GM21367 (cell line): ENCODE results near the gene TRPM2.

ENCODE experiments used
- ATAC-seq: cut with Tn5 transposase; IDR thresholded peaks from one replicate; pipeline ENCODE4 v1.9.1; 2021; ENCODE audit not compliant: unreplicated experiment

The TRPM2 gene

GRCh38 chr21:44456214-44456914 is 102.9 kb downstream of the TRPM2 start:
- no peak for ATAC-seq

DNA sequence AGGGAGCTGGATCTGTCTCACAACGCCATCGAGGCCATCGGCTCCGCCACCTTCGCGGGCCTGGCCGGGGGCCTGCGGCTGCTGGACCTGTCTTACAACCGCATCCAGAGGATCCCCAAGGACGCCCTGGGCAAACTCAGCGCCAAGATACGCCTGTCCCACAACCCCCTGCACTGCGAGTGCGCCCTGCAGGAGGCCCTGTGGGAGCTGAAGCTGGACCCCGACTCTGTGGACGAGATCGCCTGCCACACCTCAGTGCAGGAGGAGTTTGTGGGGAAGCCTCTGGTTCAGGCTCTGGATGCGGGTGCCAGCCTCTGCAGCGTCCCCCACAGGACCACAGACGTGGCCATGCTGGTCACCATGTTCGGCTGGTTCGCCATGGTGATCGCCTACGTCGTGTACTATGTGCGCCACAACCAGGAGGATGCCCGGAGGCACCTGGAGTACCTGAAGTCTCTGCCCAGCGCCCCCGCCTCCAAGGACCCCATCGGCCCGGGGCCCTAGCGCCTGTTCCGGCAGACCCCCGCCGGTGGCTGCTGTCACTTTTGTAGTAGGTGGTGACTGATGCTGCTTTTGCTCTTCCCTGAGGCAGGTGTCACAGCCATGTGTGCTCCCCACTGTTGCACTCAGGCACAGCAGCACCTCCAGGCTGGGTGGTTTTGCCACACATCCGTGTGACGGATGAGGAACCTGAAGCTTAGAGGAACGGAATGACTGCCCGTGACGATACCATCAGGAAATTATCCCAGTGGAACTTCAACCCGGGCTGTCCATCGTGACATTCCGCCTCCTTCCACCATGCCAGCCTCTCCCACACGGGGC is 103.7 kb downstream of the TRPM2 start:
- no peak for ATAC-seq

GRCh38 chr21:44458971-44459711 is 105.7 kb downstream of the TRPM2 start:
- ATAC-seq: no peak

GRCh38 chr21:44459712-44460440 is 106.5 kb downstream of the TRPM2 start:
- ATAC-seq: no peak

GRCh38 chr21:44460441-44460755 is 107.0 kb downstream of the TRPM2 start:
- ATAC-seq: no peak

DNA sequence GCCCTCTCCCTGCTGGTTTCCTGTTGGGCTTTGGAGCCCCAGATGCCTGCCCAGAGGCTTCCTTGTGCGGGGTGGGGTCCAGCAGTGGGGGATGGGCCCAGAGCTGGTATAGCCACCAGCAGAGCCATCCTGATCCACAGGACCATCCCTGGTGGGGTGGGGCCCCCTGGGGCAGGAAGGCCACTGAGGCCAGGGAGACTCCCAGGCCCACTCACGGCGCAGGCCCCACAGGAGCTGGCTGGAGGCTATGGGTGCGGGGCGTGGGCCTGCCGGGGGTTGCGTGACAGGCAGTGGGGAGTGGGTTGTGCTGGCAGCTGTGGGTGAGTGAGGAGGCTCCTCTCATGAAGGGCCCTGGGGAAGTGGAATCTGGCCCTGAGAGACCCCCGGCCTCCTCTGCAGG is 107.6 kb downstream of the TRPM2 start:
- ATAC-seq: no peak

- no peak for ATAC-seq
Observed at GRCh38 chr21:44461464-44462001, 108.1 kb downstream of the TRPM2 start.

DNA sequence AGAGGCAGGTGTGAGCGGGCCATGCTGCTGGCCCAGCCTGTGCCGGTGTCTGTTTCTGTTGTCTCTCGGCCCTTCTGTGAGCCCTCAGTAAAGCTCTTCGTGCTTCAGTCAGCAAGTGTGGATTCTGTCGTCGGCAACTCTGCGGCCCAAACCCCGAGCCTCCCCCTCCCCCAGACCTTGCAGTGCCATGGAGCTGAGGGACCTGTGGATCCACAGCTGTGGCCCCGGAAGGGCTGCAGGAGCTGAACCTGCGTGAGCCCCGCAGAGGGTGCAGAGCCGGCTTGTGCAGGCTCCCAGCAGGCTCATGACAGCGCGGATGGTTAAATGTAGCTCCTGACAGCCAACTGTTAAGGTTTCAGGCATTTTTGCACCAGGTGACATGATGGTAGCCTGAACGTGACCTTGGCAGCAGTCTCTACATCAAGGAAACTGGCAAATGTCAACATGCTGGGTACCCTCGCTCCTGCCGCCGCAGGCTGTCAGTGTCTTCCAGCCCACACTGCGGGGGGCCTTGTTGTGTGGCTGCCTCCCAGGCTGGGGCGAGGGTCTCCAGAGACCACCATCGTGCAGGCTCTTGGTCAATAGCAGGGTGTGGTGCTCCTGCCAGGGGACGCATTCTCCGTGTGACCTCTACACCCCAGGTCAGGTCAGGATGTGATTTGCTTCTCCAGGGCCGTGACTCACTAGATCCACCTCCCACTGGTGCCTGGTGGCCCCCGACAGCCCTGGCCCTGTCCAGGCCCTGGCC is 108.8 kb downstream of the TRPM2 start:
- no peak for ATAC-seq

DNA sequence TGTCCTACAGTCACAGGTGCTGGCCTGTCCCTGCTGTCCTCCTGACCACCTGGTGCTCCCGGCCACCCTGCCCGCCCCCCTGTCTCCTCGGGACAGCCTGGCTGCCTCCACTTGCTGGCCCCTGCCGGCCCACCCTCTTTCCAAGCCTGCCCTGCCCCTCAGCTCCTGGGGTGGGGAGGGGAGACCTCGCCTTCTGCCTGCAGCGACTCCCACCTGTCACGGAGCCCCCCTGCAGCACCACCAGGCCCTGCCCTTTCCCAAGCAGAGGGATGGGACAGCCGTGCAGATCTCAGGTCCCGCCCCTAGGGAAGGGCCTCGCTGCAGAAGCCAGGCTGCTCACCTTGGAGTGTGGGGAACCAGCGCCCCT is 109.4 kb downstream of the TRPM2 start:
- ATAC-seq: no peak

- no peak for ATAC-seq
Observed at GRCh38 chr21:44463724-44464123, 110.3 kb downstream of the TRPM2 start.

- no peak for ATAC-seq
Observed at GRCh38 chr21:44464351-44464750, 110.9 kb downstream of the TRPM2 start.

DNA sequence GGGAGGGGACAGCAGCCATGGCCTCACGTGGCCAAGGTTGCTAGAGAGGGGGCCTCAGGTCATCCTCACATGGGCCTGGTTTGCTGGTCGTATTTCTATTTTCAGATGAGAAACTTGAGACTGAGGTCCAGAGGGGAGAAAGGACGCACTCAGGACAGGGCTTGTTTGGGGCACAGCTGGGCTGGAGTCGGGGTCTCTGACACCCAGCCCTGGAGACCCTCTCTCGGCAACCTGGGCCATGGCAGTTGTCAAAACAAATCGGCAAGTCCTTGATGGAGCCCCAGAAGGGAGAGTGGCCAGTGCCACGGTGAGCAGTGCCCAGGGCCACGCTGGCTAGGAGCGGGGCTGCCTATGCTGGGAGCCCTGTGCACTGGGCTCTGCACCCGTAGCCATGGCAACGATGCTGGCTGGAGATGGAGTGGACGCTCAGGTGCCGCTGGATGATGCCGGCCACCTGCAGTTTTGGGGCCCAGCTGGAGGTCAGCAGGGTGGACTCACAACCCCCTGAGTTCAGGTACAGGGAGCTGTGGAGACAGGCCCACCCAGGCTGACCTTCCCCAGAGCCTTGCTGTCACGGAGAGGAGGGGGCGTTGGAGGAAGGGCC is 113.0 kb downstream of the TRPM2 start:
- no peak for ATAC-seq

DNA sequence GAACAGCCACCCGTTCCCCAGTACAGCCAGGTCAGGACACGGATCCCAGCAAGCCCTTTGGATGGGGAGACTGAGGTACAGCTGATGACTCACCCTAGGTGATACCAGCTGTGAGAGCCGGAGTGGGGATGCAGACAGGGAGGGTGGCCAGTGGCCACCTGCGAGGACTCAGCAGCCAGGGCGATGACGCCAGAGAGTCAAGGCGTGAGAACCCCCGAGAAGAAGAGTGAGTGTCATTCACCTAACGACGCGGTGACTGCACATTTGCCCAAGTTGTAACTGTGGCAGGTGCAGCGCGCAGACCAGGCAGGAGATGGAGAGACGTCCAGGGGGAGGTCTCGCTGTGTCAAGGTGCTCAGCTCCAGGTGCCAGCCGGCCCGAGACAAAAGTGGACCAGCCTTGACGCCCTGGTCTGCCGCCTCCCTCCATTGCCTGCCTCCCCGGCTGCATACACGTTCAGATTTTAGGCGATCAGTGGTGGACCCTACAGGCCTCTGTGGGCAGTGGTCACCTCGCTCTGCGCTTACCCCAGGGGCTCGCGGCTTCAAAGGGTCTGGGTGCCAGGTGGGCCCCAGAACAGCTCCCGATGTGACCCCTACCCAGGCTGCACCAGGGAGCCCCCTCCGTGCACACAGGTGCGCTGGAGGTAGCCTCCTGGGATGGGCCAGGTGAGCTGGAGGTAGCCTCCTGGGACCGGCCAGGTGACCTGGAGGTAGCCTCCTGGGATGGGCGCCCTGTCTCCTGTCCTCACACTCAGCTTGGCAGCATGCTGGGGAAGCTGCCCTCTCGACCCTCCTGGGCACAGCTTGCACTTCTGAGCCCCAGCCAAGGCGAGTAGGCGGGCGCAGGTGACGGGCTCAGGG is 113.8 kb downstream of the TRPM2 start:
- ATAC-seq: no peak

DNA sequence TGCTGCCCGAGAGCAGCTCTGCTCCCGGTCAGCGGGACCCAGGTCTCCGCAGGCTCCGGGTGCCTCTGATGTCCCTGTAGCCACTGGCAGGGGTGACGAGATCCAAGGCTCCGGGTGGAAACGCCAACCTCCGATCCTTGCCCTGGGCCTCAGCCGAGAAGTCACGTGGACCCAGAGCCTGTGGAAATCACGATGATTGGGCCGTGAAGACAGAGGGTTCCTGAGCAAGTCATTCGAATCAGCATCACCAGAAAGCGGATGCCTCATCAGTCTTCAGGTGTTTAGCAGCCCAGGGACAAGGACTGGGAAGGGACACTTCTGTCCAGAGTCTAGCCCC is 114.4 kb downstream of the TRPM2 start:
- no peak for ATAC-seq

DNA sequence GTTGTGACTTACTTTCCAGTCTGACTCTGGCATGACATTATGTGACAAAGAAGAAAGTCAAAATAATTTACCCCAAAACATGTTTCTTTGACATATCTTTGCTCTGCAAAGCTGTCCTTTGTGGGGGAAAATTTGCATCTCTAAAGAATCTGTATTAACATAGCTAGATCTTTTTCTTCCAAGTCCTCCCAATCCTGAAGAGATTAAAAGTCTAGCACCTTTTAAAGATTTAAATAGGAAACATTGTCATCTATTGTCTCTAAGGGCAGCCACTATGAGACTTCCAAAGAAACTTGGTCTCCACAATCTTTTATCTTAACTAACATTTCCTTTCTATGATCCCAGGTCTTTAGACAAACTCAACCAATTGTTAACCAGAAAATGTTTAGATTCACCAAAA is 117.9 kb downstream of the TRPM2 start:
- no peak for ATAC-seq

DNA sequence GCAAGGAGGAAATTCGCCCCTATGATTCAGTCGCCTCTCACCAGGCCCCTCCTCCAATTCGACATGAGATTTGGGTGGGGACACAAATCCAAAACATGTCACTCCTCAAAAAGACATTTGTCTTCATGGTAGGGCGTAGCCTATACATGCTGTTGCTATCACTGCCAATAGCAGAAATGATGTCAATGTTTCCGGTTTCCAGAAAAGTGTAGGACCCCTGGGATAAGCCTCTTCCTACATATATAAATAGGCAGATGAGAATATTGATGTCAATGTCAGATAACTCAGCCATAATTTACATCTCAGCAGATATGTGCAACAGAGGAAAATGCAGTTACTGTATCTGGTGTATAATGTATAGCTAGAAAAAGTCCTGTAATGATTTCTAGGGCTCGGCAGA is 118.6 kb downstream of the TRPM2 start:
- no peak for ATAC-seq

- ATAC-seq: no peak
Observed at GRCh38 chr21:44473915-44474555, 120.6 kb downstream of the TRPM2 start.

DNA sequence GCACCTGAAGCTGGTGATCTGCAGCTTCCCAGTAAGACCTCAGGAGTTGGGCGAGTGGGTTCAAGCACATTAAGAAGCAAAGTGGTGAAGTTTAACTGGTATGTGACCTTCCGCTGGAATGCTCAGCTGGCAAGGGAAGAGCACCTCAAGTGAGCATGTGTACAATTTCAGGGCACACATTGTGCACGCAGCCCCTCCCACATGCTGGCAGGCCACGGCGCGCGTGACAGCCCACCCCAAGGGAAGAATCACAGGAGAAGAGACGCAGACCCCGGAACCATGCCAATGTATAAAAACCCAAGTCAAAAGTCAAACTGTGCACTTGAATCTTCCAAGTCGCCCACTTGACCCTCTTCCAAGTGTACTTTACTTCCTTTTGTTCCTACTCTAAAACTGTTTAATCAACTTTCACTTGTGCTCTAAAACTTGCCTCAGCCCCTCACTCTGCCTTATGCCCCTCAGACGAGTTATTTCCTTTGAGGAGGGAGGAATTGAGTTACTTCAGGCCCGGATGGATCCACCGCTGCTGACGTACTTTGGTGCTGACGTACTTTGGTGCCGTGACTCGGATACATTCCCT is 121.9 kb downstream of the TRPM2 start:
- ATAC-seq: no peak
